HG02623 (cell line): ENCODE data around the gene ST6GALNAC6.
"Not testable (repeated sequence)": the region's sequence is repeated elsewhere in the genome, so short reads cannot be mapped to it uniquely, and the experiment has no call there.

Experiments
- ATAC-seq: cut with Tn5 transposase; IDR thresholded peaks from one replicate; pipeline ENCODE4 v1.9.1; 2021; ENCODE audit warnings: moderate library complexity; ENCODE audit not compliant: unreplicated experiment

The ST6GALNAC6 gene

GRCh38 chr9:127838375-127839078 lies 60.9 kb downstream of the ST6GALNAC6 start:
- no peak for ATAC-seq

- no peak for ATAC-seq
Observed at GRCh38 chr9:127837346-127837745, 62.1 kb downstream of the ST6GALNAC6 start.

- ATAC-seq: not testable (repeated sequence)
Observed at GRCh38 chr9:127836561-127836960, 62.8 kb downstream of the ST6GALNAC6 start.

GRCh38 chr9:127835991-127836516 lies 63.3 kb downstream of the ST6GALNAC6 start:
- ATAC-seq: no peak
